Raji (cell line): ENCODE results near the gene CHTF18.

Source experiments
- POLR2A ChIP-seq: IDR thresholded peaks from 2 replicates; pipeline ENCODE4 v1.6.1; 2011; ENCODE audit warnings: low read depth, low read length, control low read depth; ENCODE audit not compliant: insufficient read depth

Gene CHTF18

DNA sequence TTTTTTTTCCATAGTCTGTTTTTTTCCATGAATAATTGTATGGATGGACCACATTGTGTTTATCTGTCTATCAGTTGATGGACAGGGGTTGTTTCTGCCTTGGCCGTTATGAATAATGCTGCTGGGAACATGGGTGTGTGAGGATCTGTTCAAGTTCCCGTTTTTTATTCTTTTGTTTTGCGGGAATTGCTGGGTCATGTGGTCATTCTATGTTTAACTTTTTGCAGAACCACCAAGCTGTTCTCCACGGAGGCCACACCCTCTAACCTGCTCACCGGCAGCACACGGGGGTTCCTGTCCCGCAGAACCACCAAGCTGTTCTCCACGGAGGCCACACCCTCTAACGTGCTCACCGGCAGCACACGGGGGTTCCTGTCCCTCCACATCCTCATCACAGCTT, 33.8 kb upstream of the CHTF18 start:
- no peak for TF ChIP-seq POLR2A

GRCh38 chr16:756428-756827, 32.0 kb upstream of the CHTF18 start:
- no peak for TF ChIP-seq POLR2A

- no peak for TF ChIP-seq POLR2A
These were observed 29.1 kb upstream of the CHTF18 start for GRCh38 chr16:759110-759910.

- TF ChIP-seq POLR2A: no peak
These were observed 28.4 kb upstream of the CHTF18 start for GRCh38 chr16:760065-760464.

DNA sequence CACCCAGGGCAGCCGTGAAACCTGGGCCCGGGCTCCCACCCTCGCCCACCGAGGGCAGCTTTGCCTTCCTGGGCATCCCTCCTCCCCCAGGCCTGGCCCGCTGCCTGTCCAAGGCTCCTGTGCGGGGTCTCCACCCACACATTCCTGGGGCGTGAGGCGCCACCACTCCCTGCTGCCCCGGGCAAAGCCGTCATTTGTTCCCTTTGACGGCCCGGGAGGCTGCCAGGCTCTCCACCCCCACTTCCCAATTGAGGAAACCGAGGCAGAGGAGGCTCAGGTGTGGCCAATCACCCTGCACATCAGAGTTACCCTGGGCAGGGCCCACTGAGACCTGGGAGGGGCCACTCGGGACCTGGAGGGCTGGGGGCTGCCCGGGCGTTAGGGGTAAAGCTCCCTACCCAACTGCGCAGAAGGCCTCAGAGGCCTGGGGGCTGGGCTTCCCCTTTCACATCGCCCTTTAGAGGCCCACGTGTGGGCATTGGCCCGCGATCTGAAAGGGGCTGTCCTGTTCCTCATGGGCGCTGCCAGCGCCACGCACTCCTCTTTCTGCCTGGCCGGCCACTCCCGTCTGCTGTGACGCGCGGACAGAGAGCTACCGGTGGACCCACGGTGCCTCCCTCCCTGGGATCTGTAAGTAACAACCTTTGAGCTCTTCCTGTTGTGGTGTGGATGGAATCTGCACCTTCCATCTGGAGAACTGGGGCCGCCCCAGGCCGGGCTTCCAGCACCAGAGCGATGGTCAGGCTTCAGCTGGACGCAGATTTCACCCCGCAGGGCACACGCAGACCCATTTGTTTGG, 27.7 kb upstream of the CHTF18 start, which contains the start of gene MSLN:
Gene MSLN (plus strand): TSS at position 190 of the 799 bp plus-strand sequence. CDS start 1,947 bp downstream, outside the sequence.
- no peak for TF ChIP-seq POLR2A

- TF ChIP-seq POLR2A: no peak
These were observed 26.6 kb upstream of the CHTF18 start for GRCh38 chr16:761625-762513.

DNA sequence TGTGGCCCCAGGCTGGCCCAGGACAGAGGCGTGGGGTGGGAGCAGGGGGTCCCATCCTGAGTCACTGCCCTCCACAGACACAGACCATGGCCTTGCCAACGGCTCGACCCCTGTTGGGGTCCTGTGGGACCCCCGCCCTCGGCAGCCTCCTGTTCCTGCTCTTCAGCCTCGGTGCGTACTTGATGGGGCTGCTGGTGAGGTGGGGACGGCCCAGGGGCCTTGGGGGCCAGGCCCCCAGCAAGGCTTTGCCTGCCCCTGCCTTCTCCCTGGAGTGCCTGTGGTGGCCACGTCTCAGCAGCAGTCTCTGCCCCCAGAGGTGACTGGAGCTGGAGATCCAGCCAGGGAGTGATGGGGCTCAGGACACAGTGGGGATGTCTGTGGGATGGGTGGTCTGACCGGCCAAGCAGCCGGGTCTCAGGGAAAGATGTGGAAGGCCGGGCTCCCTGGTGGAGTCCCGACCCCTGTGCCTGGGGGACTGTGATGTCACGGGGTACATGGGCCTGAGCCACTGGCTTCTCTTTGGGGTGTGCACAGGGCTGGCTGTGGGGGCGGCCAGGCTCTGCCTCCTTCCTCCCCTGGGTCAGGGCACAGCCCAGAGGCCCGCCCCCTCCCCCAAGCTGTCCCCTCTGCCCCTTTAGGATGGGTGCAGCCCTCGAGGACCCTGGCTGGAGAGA, 25.7 kb upstream of the CHTF18 start:
- no peak for TF ChIP-seq POLR2A

DNA sequence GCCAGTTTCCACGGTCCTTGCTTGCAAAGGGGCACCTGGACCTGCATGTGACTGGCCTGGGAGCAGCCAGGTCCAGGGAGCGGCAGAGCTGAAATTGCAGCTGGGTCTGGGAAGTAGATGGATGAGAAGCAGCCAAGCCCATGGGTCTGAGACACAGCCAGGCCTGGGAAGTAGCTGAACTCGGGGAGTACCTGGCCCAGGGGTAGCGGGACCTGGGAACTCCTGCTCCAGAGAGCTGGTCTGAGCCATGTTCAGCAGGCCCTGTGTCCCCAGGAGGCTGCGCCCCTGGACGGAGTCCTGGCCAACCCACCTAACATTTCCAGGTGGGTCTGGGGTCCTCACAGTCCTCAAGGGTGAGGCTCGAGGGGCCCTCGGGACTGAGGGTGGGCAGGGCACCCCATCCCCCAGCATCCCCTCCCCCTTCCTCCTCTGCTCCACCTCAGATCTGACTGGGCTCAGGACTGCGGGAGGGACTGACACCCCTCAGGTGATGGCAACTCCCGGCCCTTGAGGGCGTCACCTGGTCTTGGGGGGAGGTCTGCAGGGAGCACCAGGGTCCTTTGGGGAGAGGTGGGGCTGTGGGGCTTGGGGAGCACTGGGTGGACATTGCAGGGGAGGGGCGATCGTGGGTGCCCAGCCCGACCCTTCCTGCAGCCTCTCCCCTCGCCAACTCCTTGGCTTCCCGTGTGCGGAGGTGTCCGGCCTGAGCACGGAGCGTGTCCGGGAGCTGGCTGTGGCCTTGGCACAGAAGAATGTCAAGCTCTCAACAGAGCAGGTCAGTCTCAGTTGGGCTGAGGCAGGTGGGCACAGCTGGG, 24.8 kb upstream of the CHTF18 start:
- TF ChIP-seq POLR2A: no peak

DNA sequence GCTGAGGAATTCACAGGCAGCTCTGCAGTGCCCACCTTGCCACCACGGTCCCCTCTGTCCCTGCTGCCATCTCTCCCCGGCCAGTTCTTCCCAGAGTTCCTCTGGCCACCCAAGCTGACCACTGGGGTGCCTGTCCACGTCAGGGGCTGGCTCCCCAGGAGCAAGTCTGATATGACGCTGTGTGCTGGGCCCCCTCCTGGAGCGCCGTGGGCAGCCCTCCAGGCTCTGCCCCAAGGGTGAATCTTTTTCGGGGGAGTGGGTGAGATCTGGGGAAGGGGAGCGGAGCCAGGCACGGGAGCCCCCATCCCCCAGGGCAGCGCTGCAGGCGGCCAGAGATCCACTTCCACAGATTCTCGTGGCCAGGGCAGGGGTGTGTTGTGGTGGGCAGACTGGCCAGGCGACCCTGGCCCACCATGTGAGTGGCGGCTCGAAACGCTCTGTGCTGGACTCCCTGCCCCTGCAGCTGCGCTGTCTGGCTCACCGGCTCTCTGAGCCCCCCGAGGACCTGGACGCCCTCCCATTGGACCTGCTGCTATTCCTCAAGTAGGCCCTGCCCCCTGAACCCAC, 24.2 kb upstream of the CHTF18 start:
- TF ChIP-seq POLR2A: no peak

- TF ChIP-seq POLR2A: no peak
These were observed 23.5 kb upstream of the CHTF18 start for GRCh38 chr16:764848-765487.

- no peak for TF ChIP-seq POLR2A
These were observed 22.9 kb upstream of the CHTF18 start for GRCh38 chr16:765488-765865.

GRCh38 chr16:766008-766819, 22.2 kb upstream of the CHTF18 start:
- no peak for TF ChIP-seq POLR2A
